Measurements from ENCODE around the gene MAPRE2.
"Not testable (repeated sequence)": the region's sequence is repeated elsewhere in the genome, so short reads cannot be mapped to it uniquely, and the experiment has no call there.

Gene MAPRE2

GRCh38 chr18:35091841-35092240 lies 50.6 kb downstream of the MAPRE2 start:
- no peak for DNase-seq (ENCODE audit: low spot score)

DNA sequence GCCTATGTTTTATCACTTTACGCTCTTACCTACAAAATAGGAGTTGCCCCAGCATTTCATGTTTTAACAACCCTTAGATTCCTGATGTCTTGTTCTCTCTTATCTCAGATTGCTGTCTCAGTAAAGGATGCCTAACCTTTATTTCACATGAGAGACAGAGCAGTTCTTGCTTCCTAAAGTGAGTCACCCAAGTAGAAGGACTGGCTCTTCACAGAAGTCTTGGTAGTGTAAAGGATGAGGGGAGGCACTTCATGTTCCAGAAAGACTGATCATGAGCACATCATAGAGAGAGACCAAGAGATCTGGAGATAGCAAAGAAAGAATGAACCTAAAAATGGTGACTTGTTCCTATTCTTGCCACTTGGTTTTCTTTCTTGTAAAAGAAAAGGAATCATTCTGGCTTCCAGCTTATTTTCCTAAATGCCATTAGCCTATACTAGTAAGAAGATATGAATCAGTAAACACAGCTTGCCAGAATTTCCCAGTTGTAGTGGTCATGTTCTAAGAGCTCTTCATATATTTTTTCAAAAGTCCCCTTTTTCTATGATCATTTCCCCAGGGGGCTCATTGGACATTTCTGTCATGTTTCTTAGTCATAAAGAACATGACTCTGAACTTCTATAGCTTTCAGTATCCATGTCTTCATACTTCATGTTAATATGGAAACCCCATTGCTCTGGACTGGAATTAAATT lies 54.9 kb downstream of the MAPRE2 start:
- DNase-seq (ENCODE audit: low spot score): no peak

- no peak for DNase-seq (ENCODE audit: low spot score)
Observed at GRCh38 chr18:35096677-35097011, 55.4 kb downstream of the MAPRE2 start.

GRCh38 chr18:35097195-35097594 lies 56.0 kb downstream of the MAPRE2 start:
- DNase-seq (ENCODE audit: low spot score): no peak

GRCh38 chr18:35097763-35098162 lies 56.5 kb downstream of the MAPRE2 start:
- no peak for DNase-seq (ENCODE audit: low spot score)

DNA sequence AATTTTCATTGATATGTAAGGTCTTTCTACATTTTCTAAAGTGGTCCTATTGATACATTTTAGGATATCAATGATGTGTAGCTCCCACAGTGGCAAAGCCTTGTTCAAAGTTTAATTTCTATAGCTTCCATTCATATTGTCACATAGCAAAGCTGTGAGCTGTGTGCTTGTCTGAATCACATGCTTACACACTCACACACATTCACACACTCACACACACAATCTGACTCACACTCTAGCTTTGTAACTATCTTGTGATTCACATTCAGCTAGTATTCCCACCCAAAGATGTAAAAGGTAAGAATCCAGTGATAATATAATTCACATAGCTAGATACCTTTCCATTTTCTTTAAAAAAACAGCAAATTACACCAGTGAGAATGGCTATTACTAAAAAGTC lies 58.7 kb downstream of the MAPRE2 start:
- no peak for DNase-seq (ENCODE audit: low spot score)

- DNase-seq (ENCODE audit: low spot score): no peak
Observed at GRCh38 chr18:35104391-35105051, 63.3 kb downstream of the MAPRE2 start.

GRCh38 chr18:35106013-35106844 lies 65.0 kb downstream of the MAPRE2 start:
- DNase-seq (ENCODE audit: low spot score): no peak

DNA sequence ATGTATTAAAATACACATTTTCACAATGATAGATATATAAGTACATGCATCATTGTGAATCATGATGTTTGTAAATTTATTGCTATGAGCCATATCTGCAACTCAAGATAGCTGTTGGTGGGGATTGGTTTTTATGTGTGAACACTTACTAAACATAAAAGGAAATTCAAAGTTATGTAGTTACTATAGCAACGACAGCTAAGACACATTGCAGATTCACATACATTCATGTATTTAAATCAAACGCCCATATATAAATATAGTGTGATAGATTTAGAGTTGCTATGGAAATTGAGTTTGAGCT lies 65.6 kb downstream of the MAPRE2 start:
- DNase-seq (ENCODE audit: low spot score): no peak

- DNase-seq (ENCODE audit: low spot score): no peak
Observed at GRCh38 chr18:35107216-35107615, 66.0 kb downstream of the MAPRE2 start.

- DNase-seq (ENCODE audit: low spot score): not testable (repeated sequence)
Observed at GRCh38 chr18:35108088-35108487, 66.9 kb downstream of the MAPRE2 start.

DNA sequence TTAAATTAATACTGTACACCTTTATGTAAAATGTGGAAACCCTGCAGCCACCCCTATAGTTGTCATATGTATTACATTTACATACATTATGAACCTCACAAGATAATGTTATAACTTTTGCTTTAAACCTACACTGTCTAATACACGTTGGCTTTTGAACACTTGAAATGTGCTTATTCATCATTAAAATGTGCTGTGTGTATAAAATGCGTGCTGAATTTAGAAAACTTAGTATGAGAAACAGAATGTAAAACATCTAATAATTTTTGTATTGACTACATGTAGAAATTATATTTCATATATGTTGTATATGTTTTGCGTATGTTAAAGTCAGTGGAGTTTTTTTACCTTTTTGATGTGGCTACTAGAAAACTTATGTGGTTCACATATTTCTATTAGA lies 68.8 kb downstream of the MAPRE2 start:
- DNase-seq (ENCODE audit: low spot score): no peak

DNA sequence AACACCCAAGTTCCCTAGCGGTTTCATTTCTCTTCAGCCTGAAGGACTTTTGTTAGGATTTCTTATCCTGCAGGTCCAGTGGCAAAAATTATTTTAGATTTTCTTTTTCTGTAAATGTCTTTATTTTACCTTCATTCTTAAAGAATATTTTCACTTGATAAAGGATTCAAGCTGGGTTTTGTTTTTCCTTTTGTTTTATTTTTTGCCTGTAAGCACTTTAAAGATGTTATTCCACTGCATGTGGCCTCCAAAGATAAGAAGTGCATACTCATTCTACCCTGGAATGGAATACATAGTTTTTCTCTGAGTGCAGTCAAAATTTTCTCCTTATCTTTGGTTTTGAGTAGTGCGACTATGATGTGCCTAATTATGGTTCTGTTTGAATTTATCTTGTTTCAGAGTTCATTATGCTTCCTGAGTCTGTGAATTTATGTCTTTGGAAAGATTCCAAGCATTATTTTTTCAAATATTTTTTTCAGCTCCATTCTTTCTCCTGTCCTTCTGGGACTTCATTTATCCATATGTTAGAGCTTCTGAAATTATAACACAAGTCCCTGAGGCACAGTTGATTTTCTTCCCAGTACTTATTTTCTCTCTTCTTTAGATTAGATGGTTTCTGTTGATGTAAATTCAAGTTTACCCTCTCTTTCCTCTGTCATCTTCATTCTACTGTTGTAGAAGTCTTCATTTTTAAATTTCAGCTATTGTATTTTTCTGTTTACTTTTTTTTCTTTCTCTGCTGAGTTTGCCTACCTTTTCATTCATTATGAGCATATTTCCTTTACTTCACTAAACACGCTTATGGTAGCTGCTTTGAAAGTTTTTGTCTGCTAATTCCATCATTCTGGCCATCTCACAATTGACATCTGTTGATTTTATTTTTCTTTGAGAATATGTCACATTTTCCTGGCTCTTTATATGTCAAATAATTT lies 69.6 kb downstream of the MAPRE2 start:
- DNase-seq (ENCODE audit: low spot score): no peak

DNA sequence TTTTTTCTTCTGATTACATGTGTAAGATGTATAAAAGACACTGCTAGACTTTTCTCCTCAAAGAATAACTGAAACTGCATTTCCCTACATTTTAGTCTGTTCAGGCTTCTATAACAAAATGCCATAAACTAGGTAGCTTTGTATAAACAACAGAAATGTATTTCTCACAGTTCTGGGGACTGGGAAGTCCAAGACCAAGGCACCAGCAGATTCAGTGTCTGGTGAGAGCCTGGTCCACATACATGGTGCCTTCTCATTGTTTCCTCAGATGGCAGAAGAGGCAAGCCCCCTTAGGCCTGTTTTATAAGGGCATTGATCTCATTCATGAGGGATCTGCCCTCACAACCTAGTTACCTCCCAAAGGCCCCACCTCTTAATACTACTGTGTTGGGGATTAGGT lies 71.5 kb downstream of the MAPRE2 start:
- DNase-seq (ENCODE audit: low spot score): no peak

GRCh38 chr18:35114305-35114704 lies 73.1 kb downstream of the MAPRE2 start:
- DNase-seq (ENCODE audit: low spot score): no peak

GRCh38 chr18:35116784-35117318 lies 75.6 kb downstream of the MAPRE2 start:
- no peak for DNase-seq (ENCODE audit: low spot score)

DNA sequence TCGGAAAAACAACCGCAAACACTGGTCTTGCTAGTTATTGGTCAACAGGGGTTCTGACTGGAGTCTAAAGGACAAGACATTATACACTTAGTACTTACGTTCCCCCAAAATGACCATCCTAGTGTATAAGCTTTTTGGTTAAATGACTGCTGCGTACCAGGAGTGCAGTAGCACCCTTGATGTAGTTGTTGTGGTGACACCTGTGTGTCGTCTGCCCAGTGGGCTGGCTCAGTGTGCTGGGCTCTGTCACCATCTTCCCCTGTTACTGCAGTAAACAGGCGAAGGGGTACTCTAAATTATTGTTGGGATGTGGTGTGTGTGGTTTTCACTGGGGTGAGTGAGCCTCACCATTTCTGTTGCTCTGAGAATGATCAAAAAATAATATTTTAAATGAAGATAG lies 76.2 kb downstream of the MAPRE2 start:
- no peak for DNase-seq (ENCODE audit: low spot score)

GRCh38 chr18:35117951-35118411 lies 76.8 kb downstream of the MAPRE2 start:
- DNase-seq (ENCODE audit: low spot score): no peak

GRCh38 chr18:35118641-35119040 lies 77.4 kb downstream of the MAPRE2 start:
- DNase-seq (ENCODE audit: low spot score): no peak

DNA sequence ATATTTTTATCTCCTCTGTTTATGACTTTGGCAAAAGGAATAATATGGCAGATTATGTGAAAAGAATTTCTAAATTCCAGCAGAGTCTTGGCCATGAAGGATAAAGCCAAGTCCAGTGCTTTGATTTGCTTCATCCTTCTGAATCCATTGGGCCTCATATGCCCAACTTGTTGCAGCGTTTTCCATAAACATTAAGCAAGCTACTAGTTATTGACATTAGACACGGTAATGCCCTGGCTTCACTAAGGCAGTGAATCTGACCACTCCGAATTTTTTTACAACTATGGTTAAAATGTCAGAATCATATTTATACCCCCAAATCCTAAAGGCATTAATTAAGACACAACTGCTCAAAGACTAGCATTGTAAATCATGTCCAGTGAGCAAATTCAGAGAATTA lies 79.8 kb downstream of the MAPRE2 start:
- DNase-seq (ENCODE audit: low spot score): no peak

GRCh38 chr18:35121531-35121930 lies 80.3 kb downstream of the MAPRE2 start:
- DNase-seq (ENCODE audit: low spot score): no peak
